SK-N-MC (cell line): ENCODE results near the gene CNTLN.

Source experiments
- EZH2 ChIP-seq: fragments of 200-600 bp; sonication (generic); IDR thresholded peaks from one replicate; pipeline ENCODE4 v1.6.1; 2017; ENCODE audit warnings: antibody characterized with exemption
- FOXP2 ChIP-seq: optimal IDR thresholded peaks from 2 replicates; pipeline ENCODE3; 2011; ENCODE audit warnings: mild to moderate bottlenecking, moderate library complexity; ENCODE audit not compliant: insufficient read depth; ENCODE audit errors: extremely low read length, control extremely low read depth
- POLR2AphosphoS5 ChIP-seq: IDR thresholded peaks from 2 replicates; pipeline ENCODE4 v1.6.1; 2012; ENCODE audit warnings: mild to moderate bottlenecking, low read depth, low read length, borderline replicate concordance

- no peak for TF ChIP-seq POLR2AphosphoS5
- TF ChIP-seq EZH2: no peak
- TF ChIP-seq FOXP2: no peak
Observed at GRCh38 chr9:17291766-17292165, 156.9 kb downstream of the CNTLN start.
